ENCODE data around the gene UBE4B.

- TF ChIP-seq POLR2A (IDR thresholded peaks at IDR 0.05; ENCODE audit: low read depth, low read length) = no peak
- TF ChIP-seq POLR2AphosphoS5 (IDR thresholded peaks at IDR 0.05; ENCODE audit: low read depth, low read length) = no peak
- TF ChIP-seq POU2F2 (IDR thresholded peaks at IDR 0.05; ENCODE audit: low read depth, low read length) = no peak
Observed at GRCh38 chr1:10196976-10197375, 164.2 kb downstream of the UBE4B start.
